HEK293T (cell line): ENCODE data around the gene GNAQ.

Experiments
- CTCF ChIA-PET: fragments of 350-600 bp; formaldehyde crosslinking; extraction: SDS; loops from one replicate; lab custom pipeline; 2021; ENCODE audit warnings: antibody characterized with exemption, inconsistent platforms; lab: Yijun Ruan, JAX
- POLR2A ChIA-PET: fragments of 350-600 bp; formaldehyde crosslinking; extraction: SDS; loops from one replicate; lab custom pipeline; 2020; ENCODE audit warnings: antibody characterized with exemption, inconsistent platforms; lab: Yijun Ruan, JAX
- DNase-seq: peaks from one replicate; pipeline ENCODE4 v3.0.0; 2012; ENCODE audit warnings: mixed read lengths; ENCODE audit errors: extremely low spot score
- ARNT ChIP-seq: fragments of 450-650 bp; IDR thresholded peaks from 2 replicates; pipeline ENCODE4 v1.6.1; 2017; ENCODE audit warnings: mild to moderate bottlenecking
- BHLHE40 ChIP-seq: fragments of 450-650 bp; IDR thresholded peaks from 2 replicates; pipeline ENCODE4 v1.6.1; 2016; ENCODE audit warnings: mild to moderate bottlenecking, moderate library complexity, borderline replicate concordance
- CTBP1 ChIP-seq: fragments of 450-650 bp; IDR thresholded peaks from 2 replicates; pipeline ENCODE4 v1.6.1; 2016; ENCODE audit warnings: borderline replicate concordance
- ELF4 ChIP-seq: fragments of 450-650 bp; IDR thresholded peaks from 2 replicates; pipeline ENCODE4 v1.6.1; 2017; ENCODE audit warnings: antibody characterized with exemption
- FOXA1 ChIP-seq: fragments of 450-650 bp; IDR thresholded peaks from 2 replicates; pipeline ENCODE4 v1.6.1; 2016; ENCODE audit warnings: mild to moderate bottlenecking
- FOXK2 ChIP-seq: fragments of 450-650 bp; IDR thresholded peaks from 2 replicates; pipeline ENCODE4 v1.6.1; 2016; ENCODE audit warnings: mild to moderate bottlenecking
- FOXM1 ChIP-seq: fragments of 450-650 bp; IDR thresholded peaks from 2 replicates; pipeline ENCODE4 v1.6.1; 2017; ENCODE audit warnings: mild to moderate bottlenecking, borderline replicate concordance
- HDGF ChIP-seq: fragments of 450-650 bp; IDR thresholded peaks from 2 replicates; pipeline ENCODE4 v1.6.1; 2017; ENCODE audit warnings: antibody characterized with exemption, borderline replicate concordance
- L3MBTL2 ChIP-seq: fragments of 450-650 bp; conservative IDR thresholded peaks from 2 replicates; pipeline ENCODE4 v1.6.1; 2016; ENCODE audit warnings: mild to moderate bottlenecking
- LEF1 ChIP-seq: fragments of 450-650 bp; IDR thresholded peaks from 2 replicates; pipeline ENCODE4 v1.6.1; 2017; ENCODE audit warnings: mild to moderate bottlenecking, borderline replicate concordance
- NFRKB ChIP-seq: fragments of 450-650 bp; IDR thresholded peaks from 2 replicates; pipeline ENCODE4 v1.6.1; 2016; ENCODE audit warnings: mild to moderate bottlenecking, moderate library complexity
- PKNOX1 ChIP-seq: fragments of 450-650 bp; IDR thresholded peaks from 2 replicates; pipeline ENCODE4 v1.6.1; 2016
- SP1 ChIP-seq: fragments of 450-650 bp; IDR thresholded peaks from 2 replicates; pipeline ENCODE4 v1.6.1; 2017
- SUZ12 ChIP-seq: fragments of 450-650 bp; IDR thresholded peaks from 2 replicates; pipeline ENCODE4 v1.6.1; 2016; ENCODE audit warnings: mild to moderate bottlenecking
- TARDBP ChIP-seq: fragments of 450-650 bp; IDR thresholded peaks from 2 replicates; pipeline ENCODE4 v1.6.1; 2016
- ZNF384 ChIP-seq: fragments of 450-650 bp; IDR thresholded peaks from 2 replicates; pipeline ENCODE4 v1.6.1; 2016

Gene GNAQ

DNA sequence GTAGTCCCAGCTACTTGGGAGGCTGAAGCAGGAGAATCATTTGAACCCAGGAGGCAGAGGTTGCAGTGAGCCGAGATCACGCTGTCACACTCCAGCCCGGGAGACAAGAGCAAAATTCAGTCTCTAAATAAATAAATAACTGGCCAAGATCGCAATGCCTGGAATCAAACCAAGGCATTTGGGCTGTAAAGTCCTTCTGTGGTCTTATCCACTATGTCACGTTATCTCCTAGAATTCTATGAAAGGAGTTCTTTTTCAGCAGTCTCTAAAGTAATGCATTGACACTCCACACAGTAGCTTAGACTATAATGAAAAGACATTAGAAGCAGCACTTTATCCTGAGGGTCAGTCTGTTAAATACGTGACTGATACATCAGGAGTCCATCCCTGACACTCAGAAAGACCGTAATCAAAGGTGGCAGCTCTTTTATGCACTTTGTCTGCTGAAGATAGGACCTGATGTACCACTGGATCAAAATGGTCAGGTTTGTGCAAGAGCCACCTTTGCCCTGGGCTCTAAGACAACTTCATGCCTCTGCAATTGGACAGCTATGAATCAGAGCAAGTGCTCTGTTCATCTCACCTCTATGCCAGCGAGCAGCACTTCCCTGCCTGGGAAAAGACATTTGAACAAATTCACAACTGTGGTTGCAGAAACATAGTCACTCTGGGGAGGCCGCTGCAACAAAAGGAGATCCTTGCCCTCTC lies 351.8 kb downstream of the GNAQ start:
- TF ChIP-seq PKNOX1 (no peak), HDGF (no peak), FOXM1 (no peak), SP1 (no peak), ZNF384 (no peak), LEF1 (no peak), TARDBP (no peak)
- DNase-seq: no peak
- CTCF ChIA-PET: no interaction called here
- POLR2A ChIA-PET: no interaction called here

DNA sequence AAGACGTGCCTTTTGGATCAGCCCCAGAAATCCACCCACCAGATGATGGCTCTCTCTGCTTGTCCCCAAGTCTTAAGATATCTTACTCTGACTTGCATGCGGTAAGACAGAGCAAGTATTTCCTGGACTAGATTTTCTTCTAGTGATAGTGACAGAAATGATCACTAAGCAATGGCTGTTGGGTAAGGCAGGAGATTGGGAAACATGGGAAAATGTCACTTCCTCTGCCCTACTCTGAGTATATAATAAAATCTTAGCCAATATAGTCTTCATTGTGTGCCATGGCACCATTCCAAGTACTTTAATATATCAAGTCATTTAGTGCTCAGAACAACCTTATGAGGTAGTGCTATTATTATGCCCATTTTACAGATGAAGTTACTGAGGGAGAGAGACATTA lies 352.5 kb downstream of the GNAQ start:
- ChIA-PET POLR2A (no interaction called here), CTCF (no interaction called here)
- TF ChIP-seq ARNT (no peak), FOXK2 (no peak), ELF4 (no peak), CTBP1 (no peak), FOXA1 (no peak), HDGF (no peak), SUZ12 (no peak), LEF1 (no peak), TARDBP (no peak), L3MBTL2 (no peak), PKNOX1 (no peak), NFRKB (no peak), FOXM1 (no peak), BHLHE40 (no peak), ZNF384 (no peak), SP1 (no peak)
- DNase-seq: no peak

- POLR2A ChIA-PET: no interaction called here
- no peak for DNase-seq
- no peak for TF ChIP-seq FOXK2
- TF ChIP-seq ZNF384: no peak
- TF ChIP-seq BHLHE40: no peak
- TF ChIP-seq L3MBTL2: no peak
- no peak for TF ChIP-seq FOXA1
- TF ChIP-seq LEF1: no peak
- no peak for TF ChIP-seq ELF4
- no peak for TF ChIP-seq HDGF
- no peak for TF ChIP-seq SUZ12
- no peak for TF ChIP-seq SP1
- no peak for TF ChIP-seq CTBP1
- no peak for TF ChIP-seq ARNT
- TF ChIP-seq NFRKB: no peak
- no peak for TF ChIP-seq FOXM1
- CTCF ChIA-PET: no interaction called here
Observed at GRCh38 chr9:77677957-77678535, 353.6 kb downstream of the GNAQ start.

DNA sequence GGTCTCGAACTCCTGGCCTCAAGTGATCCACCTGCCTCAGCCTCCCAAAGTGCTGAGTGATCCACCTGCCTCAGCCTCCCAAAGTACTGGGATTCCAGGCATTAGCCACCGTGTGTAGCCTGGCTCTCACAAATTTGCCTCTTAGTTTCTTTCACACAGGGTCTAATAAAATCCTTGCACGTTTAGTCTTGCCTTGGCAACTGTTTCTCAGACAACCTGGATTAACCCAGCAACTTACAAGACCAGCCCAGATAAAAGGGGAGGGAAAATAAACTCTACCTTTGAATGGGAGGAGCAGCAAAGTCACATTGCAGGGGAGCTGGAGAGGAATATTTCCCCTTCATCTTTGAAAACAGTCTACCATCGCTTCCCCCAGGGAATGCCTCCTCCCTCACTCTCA lies 354.2 kb downstream of the GNAQ start:
- TF ChIP-seq NFRKB (no peak), FOXK2 (no peak), HDGF (no peak), SP1 (no peak), FOXA1 (no peak), ZNF384 (no peak), LEF1 (no peak), ARNT (no peak)
- ChIA-PET CTCF (no interaction called here), POLR2A (no interaction called here)
- DNase-seq: no peak

DNA sequence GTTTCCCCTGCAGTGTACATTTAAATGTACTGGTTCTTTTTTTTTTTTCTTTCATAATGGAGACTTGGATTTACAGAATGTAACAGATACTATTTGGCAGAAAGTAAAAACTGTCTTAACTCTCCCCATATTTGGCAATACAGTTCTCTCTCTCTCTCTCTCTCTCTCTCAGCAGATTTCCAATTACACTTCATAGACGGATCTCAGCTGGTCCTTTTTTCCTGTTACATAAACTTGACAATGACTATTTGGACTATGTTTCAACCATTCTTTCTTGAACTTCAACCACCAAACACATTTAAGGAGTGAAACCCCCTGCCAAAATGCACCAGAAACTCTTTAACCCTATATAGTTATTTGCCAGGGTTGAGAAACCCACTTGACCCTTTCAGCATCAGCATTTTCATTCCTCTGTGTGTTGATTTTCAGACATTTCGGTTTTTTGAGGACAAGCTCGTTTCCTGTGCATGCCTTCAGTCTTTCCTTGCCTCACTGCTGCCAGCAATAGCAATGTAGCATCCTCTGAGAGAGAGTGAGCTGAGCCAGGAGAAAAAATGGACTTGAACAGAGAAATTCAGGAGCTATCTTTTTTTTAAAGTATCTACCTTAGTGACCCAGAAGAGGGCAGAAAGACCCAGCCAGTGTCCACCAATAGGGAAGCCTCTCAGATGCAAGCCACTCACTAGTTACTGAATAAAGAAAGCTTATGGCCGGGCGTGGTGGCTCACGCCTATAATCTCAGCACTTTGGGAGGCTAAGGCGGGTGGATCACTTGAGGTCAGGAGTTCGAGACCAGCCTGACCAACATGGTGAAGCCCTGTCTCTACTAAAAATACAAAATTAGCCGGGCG lies 357.4 kb downstream of the GNAQ start:
- ChIA-PET POLR2A (no interaction called here), CTCF (interaction anchor here (0.7 kb wide), 2 partner anchors 15 to 77 kb away, joined by 3 to 9 read pairs; no protein-coding TSS in a partner anchor)
- no peak for DNase-seq
- TF ChIP-seq LEF1 (no peak), HDGF (no peak), ZNF384 (no peak), L3MBTL2 (no peak), FOXK2 (no peak), FOXM1 (no peak), ARNT (no peak), BHLHE40 (no peak), FOXA1 (no peak), SUZ12 (no peak), SP1 (no peak), TARDBP (no peak), CTBP1 (no peak), NFRKB (no peak), ELF4 (no peak), PKNOX1 (no peak)

GRCh38 chr9:77672183-77672582 lies 359.4 kb downstream of the GNAQ start:
- ChIA-PET POLR2A (no interaction called here), CTCF (no interaction called here)
- TF ChIP-seq FOXK2 (no peak), TARDBP (no peak), FOXM1 (no peak), ARNT (no peak), NFRKB (no peak), BHLHE40 (no peak), LEF1 (no peak), SP1 (no peak), PKNOX1 (no peak), HDGF (no peak), FOXA1 (no peak), SUZ12 (no peak), CTBP1 (no peak), ZNF384 (no peak), ELF4 (no peak), L3MBTL2 (no peak)
- DNase-seq: no peak
